ENCODE measurements around the gene SPTB.

- TF ChIP-seq CTCF (IDR thresholded peaks at IDR 0.05; ENCODE audit: low read length) (no peak), EZH2 (optimal IDR thresholded peaks at IDR 0.05; ENCODE audit: low read depth, low read length) (no peak), EZH2phosphoT487 (IDR thresholded peaks at IDR 0.05; ENCODE audit: low read length) (no peak)
Observed at GRCh38 chr14:64825509-64825908, 54.2 kb downstream of the SPTB start.
